PC-3 (cell line): ENCODE measurements around the gene BID. TPM values are rescaled to one million over a fixed set of nuclear protein-coding genes. Genes with fewer than 3 reads are reported as not detected.

ENCODE experiments used
- ATAC-seq: fragments of 200-7000 bp; cut with Tn5 transposase; 2 replicates; pipeline ENCODE4 v1.9.1; 2020; ENCODE audit warnings: mild to moderate bottlenecking, moderate library complexity
- BruUV-seq: library from RNA; stranded (reverse); fragments of 400-500 nt; replicated peaks from 2 replicates; lab custom pipeline; 2021; lab: Mats Ljungman, UMichigan
- CTCF ChIA-PET: fragments of 300-600 bp; sonication (Branson Sonifier 250); formaldehyde crosslinking; loops from one replicate; lab custom pipeline; 2022; ENCODE audit warnings: antibody characterized with exemption; lab: Charles Lee
- POLR2A ChIA-PET: fragments of 300-600 bp; sonication (Branson Sonifier 250); formaldehyde crosslinking; loops from one replicate; lab custom pipeline; 2022; ENCODE audit warnings: antibody characterized with exemption; ENCODE audit not compliant: unreplicated experiment; lab: Charles Lee
- DNase-seq: peaks from one replicate; pipeline ENCODE4 v3.0.0-alpha.2; 2015
- H2AFZ ChIP-seq: fragments of 300-600 bp; sonication (generic); 2 replicates; pipeline ENCODE4 v1.6.0; 2016; ENCODE audit warnings: antibody characterized with exemption, low read length
- H3F3A ChIP-seq: fragments of 300-600 bp; sonication (generic); one replicate; pipeline ENCODE4 v1.6.0; 2017; ENCODE audit warnings: antibody characterized with exemption, low read length, control low read depth, mild to moderate bottlenecking; ENCODE audit not compliant: unreplicated experiment
- H3K27ac ChIP-seq: fragments of 300-600 bp; sonication (generic); 2 replicates; pipeline ENCODE4 v1.5.1; 2016; ENCODE audit warnings: mild to moderate bottlenecking, low read length
- H3K27me3 ChIP-seq: fragments of 300-600 bp; sonication (generic); 2 replicates; pipeline ENCODE4 v1.6.1; 2016; ENCODE audit warnings: low read length, mixed read lengths
- H3K36me3 ChIP-seq: fragments of 300-600 bp; sonication (generic); 2 replicates; pipeline ENCODE4 v1.6.1; 2016; ENCODE audit warnings: low read depth, mixed run types, low read length, mixed read lengths
- H3K4me1 ChIP-seq: fragments of 300-600 bp; sonication (generic); 2 replicates; pipeline ENCODE4 v1.5.1; 2016; ENCODE audit warnings: low read length; ENCODE audit not compliant: insufficient read depth
- H3K4me2 ChIP-seq: fragments of 300-600 bp; sonication (generic); 2 replicates; pipeline ENCODE4 v1.6.0; 2016; ENCODE audit warnings: low read length
- H3K4me3 ChIP-seq: fragments of 300-600 bp; sonication (generic); 2 replicates; pipeline ENCODE4 v1.5.1; 2016; ENCODE audit warnings: mild to moderate bottlenecking, low read length, mixed read lengths
- H3K79me2 ChIP-seq: fragments of 300-600 bp; sonication (generic); 2 replicates; pipeline ENCODE4 v1.6.1; 2017; ENCODE audit warnings: low read length, mixed read lengths
- H3K9ac ChIP-seq: fragments of 300-600 bp; sonication (generic); 2 replicates; pipeline ENCODE4 v1.6.0; 2016; ENCODE audit warnings: mild to moderate bottlenecking, low read length
- H3K9me2 ChIP-seq: fragments of 300-600 bp; sonication (generic); replicated peaks from 2 replicates; pipeline ENCODE4 v1.6.1; 2016; ENCODE audit warnings: mixed run types, low read length, mixed read lengths
- H3K9me3 ChIP-seq: fragments of 300-600 bp; sonication (generic); 2 replicates; pipeline ENCODE4 v1.6.1; 2016; ENCODE audit warnings: low read length, mixed read lengths
- H4K20me1 ChIP-seq: fragments of 300-600 bp; sonication (generic); 2 replicates; pipeline ENCODE4 v1.6.1; 2016; ENCODE audit warnings: low read length, mixed read lengths
- CTCF ChIP-seq: fragments of 300-600 bp; sonication (generic); conservative IDR thresholded peaks from 2 replicates; pipeline ENCODE4 v1.5.1; 2017; ENCODE audit warnings: antibody characterized with exemption, low read depth, mild to moderate bottlenecking, low read length
- EZH2 ChIP-seq: fragments of 300-600 bp; sonication (generic); IDR thresholded peaks from one replicate; pipeline ENCODE4 v1.6.1; 2017; ENCODE audit warnings: antibody characterized with exemption, mild to moderate bottlenecking, low read length; ENCODE audit not compliant: unreplicated experiment
- EZH2phosphoT487 ChIP-seq: fragments of 300-600 bp; sonication (generic); IDR thresholded peaks from 2 replicates; pipeline ENCODE4 v1.6.1; 2018; ENCODE audit warnings: mild to moderate bottlenecking, antibody characterized with exemption, low read length, borderline replicate concordance
- intact Hi-C: fragments of 100-400 bp; cut with micrococcal nuclease; formaldehyde crosslinking; loops from 2 replicates; pipeline ENCODE4 v1.9.0; 2023
- total RNA-seq: library from RNA; depleted of rRNA; stranded (reverse); fragments of >200 nt; gene quantifications from 2 replicates; pipeline ENCODE4 v1.2.3, GENCODE V29; 2014

Gene BID
- total RNA-seq, 1 experiment from 2014 or later: 123 TPM

GRCh38 chr22:17822087-17822486 lies 47.8 kb upstream of the BID start:
- DNase-seq: no peak
- no peaks in the 10 kb centered on the region for H3K36me3 ChIP-seq
- H2AFZ ChIP-seq: no peak overlapping the region
- no peaks in the 10 kb centered on the region for H3K4me1 ChIP-seq
- no peak for ATAC-seq
- no peaks in the 10 kb centered on the region for H3K27me3 ChIP-seq
- H3K79me2 ChIP-seq: no peaks in the 10 kb centered on the region
- no peak overlapping the region for H3K9ac ChIP-seq
- H3F3A ChIP-seq: no peaks in the 10 kb centered on the region
- CTCF ChIA-PET: interaction anchor here (0.5 kb wide), 1 partner anchor 286 kb away, joined by 3 read pairs; no protein-coding TSS in a partner anchor
- no peaks in the 10 kb centered on the region for H3K9me3 ChIP-seq
- POLR2A ChIA-PET: no interaction called here
- no peaks in the 10 kb centered on the region for H4K20me1 ChIP-seq
- intact Hi-C loops: no loop called here
- TF ChIP-seq EZH2 (no peak), CTCF (no peak), EZH2phosphoT487 (no peak)
- H3K9me2 ChIP-seq: no peaks in the 10 kb centered on the region
- no peak overlapping the region for H3K4me3 ChIP-seq
- no TSS peak for BruUV-seq
- no peak overlapping the region for H3K27ac ChIP-seq
- H3K4me2 ChIP-seq: no peak overlapping the region

GRCh38 chr22:17820879-17821439 lies 46.7 kb upstream of the BID start:
- Histone ChIP-seq H3K4me3 (no peak overlapping the region), H2AFZ (no peak overlapping the region), H3K4me2 (no peak overlapping the region), H3K9me2 (no peaks in the 10 kb centered on the region), H3K36me3 (no peaks in the 10 kb centered on the region), H4K20me1 (no peaks in the 10 kb centered on the region), H3K27me3 (no peaks in the 10 kb centered on the region), H3K4me1 (no peaks in the 10 kb centered on the region), H3F3A (no peaks in the 10 kb centered on the region), H3K9ac (no peak overlapping the region), H3K9me3 (no peaks in the 10 kb centered on the region), H3K27ac (no peak overlapping the region), H3K79me2 (no peaks in the 10 kb centered on the region)
- intact Hi-C loops: no loop called here
- TF ChIP-seq EZH2: no peak
- TF ChIP-seq CTCF: no peak
- TF ChIP-seq EZH2phosphoT487: no peak
- ChIA-PET POLR2A (no interaction called here), CTCF (no interaction called here)
- DNase-seq (no peak), ATAC-seq (no peak)
- BruUV-seq: no TSS peak

- CTCF ChIA-PET: no interaction called here
- BruUV-seq: no TSS peak
- Histone ChIP-seq H3K79me2 (no peaks in the 10 kb centered on the region), H3K27ac (no peak overlapping the region), H3K9me2 (no peaks in the 10 kb centered on the region), H3K36me3 (no peaks in the 10 kb centered on the region), H3K9ac (no peak overlapping the region), H4K20me1 (no peaks in the 10 kb centered on the region), H3K4me1 (no peaks in the 10 kb centered on the region), H3K27me3 (no peaks in the 10 kb centered on the region), H2AFZ (no peak overlapping the region), H3K9me3 (no peaks in the 10 kb centered on the region), H3F3A (no peaks in the 10 kb centered on the region), H3K4me2 (no peak overlapping the region), H3K4me3 (no peak overlapping the region)
- DNase-seq (no peak), ATAC-seq (no peak)
- intact Hi-C loops: no loop called here
- POLR2A ChIA-PET: no interaction called here
- TF ChIP-seq EZH2: no peak
- TF ChIP-seq EZH2phosphoT487: no peak
- TF ChIP-seq CTCF: no peak
These were observed 44.4 kb upstream of the BID start for GRCh38 chr22:17818649-17819048.
